ENCODE results near the gene STARD3. TPM values are rescaled to one million over a fixed set of nuclear protein-coding genes. Genes with fewer than 3 reads are reported as not detected.

STARD3 gene
- total RNA-seq, 1 experiment from 2014 or later, result 44.8 TPM

GRCh38 chr17:39597372-39598046 is 39.4 kb upstream of the STARD3 start:
- DNase-seq (ENCODE audit: low read depth, low spot score) (no peak), ATAC-seq (0 out of 2 replicates have a peak, but pooled peaks have one; percentile 47)
- Histone ChIP-seq H3K27ac (ENCODE audit: low read length) (no peak overlapping the region), H3K4me1 (ENCODE audit: control insufficient read depth, insufficient read depth, low read length) (peaks cover 12% of the 10 kb centered on the region; the same call in 1 of the 2 replicates), H3K9me3 (ENCODE audit: control insufficient read depth, insufficient read depth, low read depth, low read length) (no peaks in the 10 kb centered on the region), H3K4me3 (ENCODE audit: low read depth in 2 of 2, low read length in 2 of 2) (no peak overlapping the region), H3K27me3 (ENCODE audit: control insufficient read depth, insufficient read depth, low read length) (peaks cover 16% of the 10 kb centered on the region; the same call in 1 of the 2 replicates), H3K36me3 (ENCODE audit: control insufficient read depth, insufficient read depth, low read length) (no peaks in the 10 kb centered on the region)
- intact Hi-C loops (cut with micrococcal nuclease; ENCODE audit: unreplicated experiment) (no loop called here), in situ Hi-C loops (cut with HindIII; ENCODE audit: low pct_unique_long_range_greater_than_20kb, low sequenced_read_pairs) (no loop called here)
- no TSS peak for BruUV-seq (replicated peaks)
- TF ChIP-seq REST (IDR thresholded peaks at IDR 0.05; ENCODE audit: insufficient read depth in 1 of 2, low read depth in 2 of 2, low read length in 1 of 2) (no peak), POLR2AphosphoS5 (IDR thresholded peaks at IDR 0.05; ENCODE audit: low read depth, low read length) (no peak), CTCF (IDR thresholded peaks at IDR 0.05) (no peak), TCF7L2 (IDR thresholded peaks at IDR 0.05; ENCODE audit: low read depth, low read length) (no peak), SIN3A (IDR thresholded peaks at IDR 0.05; ENCODE audit: borderline replicate concordance, insufficient read depth, low read depth, low read length) (no peak)
- POLR2A ChIA-PET, result interaction anchor here (0.7 kb wide), 1 partner anchor 383 kb away, joined by 4 read pairs; the partner anchor contains the start of gene PSMD3
- CTCF ChIA-PET, result no interaction called here

- CTCF ChIA-PET, result no interaction called here
- ATAC-seq, result no peak
Measured at GRCh38 chr17:39598047-39598481, 38.9 kb upstream of the STARD3 start.

More at GRCh38 chr17:39598047-39598481, 38.9 kb upstream of the STARD3 start:
- no TSS peak for BruUV-seq (replicated peaks)
- peaks cover 18% of the 10 kb centered on the region; the same call in 1 of the 2 replicates for H3K27me3 ChIP-seq (ENCODE audit: control insufficient read depth, insufficient read depth, low read length)
- no peaks in the 10 kb centered on the region for H3K36me3 ChIP-seq (ENCODE audit: control insufficient read depth, insufficient read depth, low read length)
- intact Hi-C loops (cut with micrococcal nuclease; ENCODE audit: unreplicated experiment), result no loop called here
- H3K27ac ChIP-seq (ENCODE audit: low read length), result no peak overlapping the region
- H3K4me3 ChIP-seq (ENCODE audit: low read depth in 2 of 2, low read length in 2 of 2), result no peak overlapping the region
- DNase-seq (ENCODE audit: low read depth, low spot score), result no peak
- TF ChIP-seq TCF7L2 (IDR thresholded peaks at IDR 0.05; ENCODE audit: low read depth, low read length) (no peak), SIN3A (IDR thresholded peaks at IDR 0.05; ENCODE audit: borderline replicate concordance, insufficient read depth, low read depth, low read length) (no peak), CTCF (IDR thresholded peaks at IDR 0.05) (no peak), POLR2AphosphoS5 (IDR thresholded peaks at IDR 0.05; ENCODE audit: low read depth, low read length) (no peak), REST (IDR thresholded peaks at IDR 0.05; ENCODE audit: insufficient read depth in 1 of 2, low read depth in 2 of 2, low read length in 1 of 2) (no peak)
- in situ Hi-C loops (cut with HindIII; ENCODE audit: low pct_unique_long_range_greater_than_20kb, low sequenced_read_pairs), result no loop called here
- POLR2A ChIA-PET, result no interaction called here
- H3K9me3 ChIP-seq (ENCODE audit: control insufficient read depth, insufficient read depth, low read depth, low read length), result no peaks in the 10 kb centered on the region
- H3K4me1 ChIP-seq (ENCODE audit: control insufficient read depth, insufficient read depth, low read length), result peaks cover 12% of the 10 kb centered on the region; the same call in 1 of the 2 replicates
